Epithelial cell of umbilical artery (primary cell): Measurements from ENCODE around the gene HOOK2. TPM values are rescaled to one million over a fixed set of nuclear protein-coding genes. Genes with fewer than 3 reads are reported as not detected.

Source experiments
- total RNA-seq: library from RNA; depleted of rRNA; stranded (reverse); fragments of >200 nt; gene quantifications from 2 replicates; pipeline ENCODE4 v1.2.3, GENCODE V29; 2014

Gene HOOK2, protein sequence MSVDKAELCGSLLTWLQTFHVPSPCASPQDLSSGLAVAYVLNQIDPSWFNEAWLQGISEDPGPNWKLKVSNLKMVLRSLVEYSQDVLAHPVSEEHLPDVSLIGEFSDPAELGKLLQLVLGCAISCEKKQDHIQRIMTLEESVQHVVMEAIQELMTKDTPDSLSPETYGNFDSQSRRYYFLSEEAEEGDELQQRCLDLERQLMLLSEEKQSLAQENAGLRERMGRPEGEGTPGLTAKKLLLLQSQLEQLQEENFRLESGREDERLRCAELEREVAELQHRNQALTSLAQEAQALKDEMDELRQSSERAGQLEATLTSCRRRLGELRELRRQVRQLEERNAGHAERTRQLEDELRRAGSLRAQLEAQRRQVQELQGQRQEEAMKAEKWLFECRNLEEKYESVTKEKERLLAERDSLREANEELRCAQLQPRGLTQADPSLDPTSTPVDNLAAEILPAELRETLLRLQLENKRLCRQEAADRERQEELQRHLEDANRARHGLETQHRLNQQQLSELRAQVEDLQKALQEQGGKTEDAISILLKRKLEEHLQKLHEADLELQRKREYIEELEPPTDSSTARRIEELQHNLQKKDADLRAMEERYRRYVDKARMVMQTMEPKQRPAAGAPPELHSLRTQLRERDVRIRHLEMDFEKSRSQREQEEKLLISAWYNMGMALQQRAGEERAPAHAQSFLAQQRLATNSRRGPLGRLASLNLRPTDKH
- 7.1 and 8.5 TPM in 2 replicates for total RNA-seq

GRCh38 chr19:12774588-12775555 is at the start of gene HOOK2:
TSS of gene HOOK2 (minus strand) at chr19:12775552. CDS start at chr19:12775449, 103 bp downstream.

GRCh38 chr19:12806242-12807081 is 31.1 kb upstream of the HOOK2 start, which contains the start of gene RNASEH2A:
TSS of gene RNASEH2A (plus strand) at chr19:12806584. CDS start at chr19:12806674, 90 bp downstream.

DNA sequence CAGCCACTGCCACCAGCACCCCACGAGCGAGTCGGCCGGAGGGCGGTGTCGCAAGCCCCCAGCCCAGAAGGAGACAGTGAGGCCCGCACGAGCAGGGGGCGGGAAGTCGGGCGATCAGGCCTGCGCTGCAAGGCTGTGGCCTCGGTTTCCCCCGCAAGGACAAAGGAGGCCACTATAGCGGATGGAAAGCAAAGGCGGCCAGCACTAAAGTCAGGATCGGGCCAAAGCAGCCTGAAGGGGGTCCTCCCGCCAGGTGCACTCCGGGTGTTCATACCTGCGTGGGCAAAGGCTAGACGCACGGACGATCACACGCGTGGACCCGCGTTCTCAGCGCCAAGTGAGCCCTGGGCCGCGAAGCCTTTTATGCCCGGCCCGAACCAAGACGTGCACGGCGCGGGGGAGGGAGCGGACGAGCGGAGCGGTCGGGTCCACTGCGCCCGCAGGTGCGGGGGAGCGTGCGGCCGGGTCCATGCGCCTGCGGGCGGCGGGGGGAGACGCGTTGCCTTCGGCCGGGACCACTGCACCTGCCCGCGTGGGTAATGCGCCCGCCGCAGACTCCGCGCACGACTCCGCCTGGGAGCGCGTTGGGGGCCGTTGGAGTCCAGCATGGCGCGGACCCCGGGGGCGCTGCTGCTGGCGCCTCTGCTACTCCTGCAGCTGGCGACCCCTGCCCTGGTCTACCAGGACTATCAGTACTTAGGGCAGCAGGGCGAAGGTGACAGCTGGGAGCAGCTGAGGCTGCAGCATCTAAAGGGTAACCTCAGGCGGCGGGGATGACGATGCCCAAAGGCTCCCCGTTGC is 26.3 kb upstream of the HOOK2 start, which contains the start of the genes PRDX2 and THSD8:
TSS of gene PRDX2 (minus strand) at position 335 of the 801 bp plus-strand sequence. CDS start 539 bp downstream, outside the sequence.
TSS of gene THSD8 (plus strand) at position 604 of the 801 bp plus-strand sequence. CDS start at position 607, 3 bp downstream.

GRCh38 chr19:12791345-12792050 is 16.1 kb upstream of the HOOK2 start, which contains the start of gene JUNB:
TSS of gene JUNB (plus strand) at chr19:12791486. CDS start at chr19:12791772, 286 bp downstream.

DNA sequence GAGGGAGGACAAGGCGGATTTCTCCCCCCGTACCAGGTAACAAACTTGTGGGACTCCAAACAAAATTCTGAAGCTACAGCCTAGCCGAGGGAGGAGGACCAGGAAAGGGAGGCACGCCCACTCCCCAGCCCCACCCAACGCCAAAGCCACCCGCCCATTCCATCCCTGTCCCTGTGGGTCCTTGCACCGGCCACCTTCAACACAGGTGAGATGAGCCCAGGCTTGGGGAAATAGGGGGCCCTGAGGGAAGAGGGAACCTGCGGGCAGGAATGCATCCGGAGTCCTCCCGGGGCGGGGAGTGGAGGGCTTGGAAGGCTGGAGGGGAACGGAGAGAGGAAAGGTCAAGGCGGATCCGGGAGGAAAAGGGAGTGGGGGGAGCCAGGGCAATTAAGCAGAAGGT is 23.7 kb downstream of the HOOK2 start, which contains the start of gene BEST2:
TSS of gene BEST2 (plus strand) at position 157 of the 400 bp plus-strand sequence. CDS start 802 bp downstream, outside the sequence.

GRCh38 chr19:12736995-12737834 is 38.1 kb downstream of the HOOK2 start, which contains the start of gene GET3:
TSS of gene GET3 (plus strand) at chr19:12737497. CDS start at chr19:12737506, 9 bp downstream.

GRCh38 chr19:12723641-12724426 is 51.5 kb downstream of the HOOK2 start, which contains the start of gene TNPO2:
TSS of gene TNPO2 (minus strand) at chr19:12723932. CDS start at chr19:12720977, 2,955 bp downstream.

Other genes with a start within 250 kb of the HOOK2 start
- 6.2 and 8.2 TPM in 2 replicates for gene ZNF564, start 224.1 kb downstream of the HOOK2 start, total RNA-seq
- gene ZNF490, start 164.7 kb downstream of the HOOK2 start, total RNA-seq: 4.5 and 7.8 TPM in 2 replicates
- 10.8 and 14.9 TPM in 2 replicates for gene ZNF791, start 164.6 kb downstream of the HOOK2 start, total RNA-seq
- gene MAN2B1, start 108.8 kb downstream of the HOOK2 start, total RNA-seq: 20.5 and 24.0 TPM in 2 replicates
- 8.8 and 9.6 TPM in 2 replicates for gene WDR83, start 108.7 kb downstream of the HOOK2 start, total RNA-seq
- 59.4 and 60.9 TPM in 2 replicates for gene DHPS, start 93.7 kb downstream of the HOOK2 start, total RNA-seq
- not detected in 2 replicates for gene GNG14, start 87.6 kb downstream of the HOOK2 start, total RNA-seq
- gene FBXW9, start 78.9 kb downstream of the HOOK2 start, total RNA-seq: 7.0 and 14.6 TPM in 2 replicates
- gene TNPO2, start 51.6 kb downstream of the HOOK2 start, total RNA-seq: 17.2 and 23.4 TPM in 2 replicates
- 143 and 162 TPM in 2 replicates for gene TRIR, start 40.9 kb downstream of the HOOK2 start, total RNA-seq
- gene GET3, start 38.1 kb downstream of the HOOK2 start, total RNA-seq: 89.0 and 108 TPM in 2 replicates
- gene BEST2, start 23.8 kb downstream of the HOOK2 start, total RNA-seq: not detected in 2 replicates
- 48.3 and 73.4 TPM in 2 replicates for gene JUNB, start 15.9 kb upstream of the HOOK2 start, total RNA-seq
- gene PRDX2, start 26.2 kb upstream of the HOOK2 start, total RNA-seq: 258 and 276 TPM in 2 replicates
- gene THSD8, start 26.5 kb upstream of the HOOK2 start, total RNA-seq: not detected in 2 replicates
- gene RNASEH2A, start 31.0 kb upstream of the HOOK2 start, total RNA-seq: 35.4 and 36.8 TPM in 2 replicates
- not detected in 2 replicates for gene RTBDN, start 59.0 kb upstream of the HOOK2 start, total RNA-seq
- gene MAST1, start 63.0 kb upstream of the HOOK2 start, total RNA-seq: under 0.01 and 0.65 TPM in 2 replicates
- gene DNASE2, start 105.9 kb upstream of the HOOK2 start, total RNA-seq: 15.6 and 21.4 TPM in 2 replicates
- gene KLF1, start 111.6 kb upstream of the HOOK2 start, total RNA-seq: under 0.01 TPM in 1 of 2 replicates, not detected in the other
- 48.1 and 50.6 TPM in 2 replicates for gene GCDH, start 115.6 kb upstream of the HOOK2 start, total RNA-seq
- gene SYCE2, start 143.7 kb upstream of the HOOK2 start, total RNA-seq: 0.30 and 0.32 TPM in 2 replicates
- gene FARSA, start 158.2 kb upstream of the HOOK2 start, total RNA-seq: 60.1 and 63.2 TPM in 2 replicates
- gene CALR, start 163.1 kb upstream of the HOOK2 start, total RNA-seq: 1,595 and 1,926 TPM in 2 replicates
- gene RAD23A, start 170.3 kb upstream of the HOOK2 start, total RNA-seq: 50.0 and 66.1 TPM in 2 replicates
- 34.7 and 39.3 TPM in 2 replicates for gene GADD45GIP1, start 181.7 kb upstream of the HOOK2 start, total RNA-seq
- not detected in 2 replicates for gene DAND5, start 194.0 kb upstream of the HOOK2 start, total RNA-seq
- gene NFIX, start 219.9 kb upstream of the HOOK2 start, total RNA-seq: 5.5 and 13.1 TPM in 2 replicates